Cerebellar nuclear complex (tissue), 1 donor: ENCODE data around the gene SYNE2.
"Not testable (repeated sequence)": the region's sequence is repeated elsewhere in the genome, so short reads cannot be mapped to it uniquely, and the experiment has no call there.

Experiments
- DNase-seq, 2 experiments: peaks; one replicate each; lab custom pipeline; 2025; lab: John Stamatoyannopoulos, UW

Gene SYNE2

GRCh38 chr14:63852817-63853731 is at the start of gene SYNE2:
Gene SYNE2 (plus strand): TSS chr14:63853004. CDS start chr14:63909149, 56,145 bp downstream.
- DNase-seq, result no peak

DNA sequence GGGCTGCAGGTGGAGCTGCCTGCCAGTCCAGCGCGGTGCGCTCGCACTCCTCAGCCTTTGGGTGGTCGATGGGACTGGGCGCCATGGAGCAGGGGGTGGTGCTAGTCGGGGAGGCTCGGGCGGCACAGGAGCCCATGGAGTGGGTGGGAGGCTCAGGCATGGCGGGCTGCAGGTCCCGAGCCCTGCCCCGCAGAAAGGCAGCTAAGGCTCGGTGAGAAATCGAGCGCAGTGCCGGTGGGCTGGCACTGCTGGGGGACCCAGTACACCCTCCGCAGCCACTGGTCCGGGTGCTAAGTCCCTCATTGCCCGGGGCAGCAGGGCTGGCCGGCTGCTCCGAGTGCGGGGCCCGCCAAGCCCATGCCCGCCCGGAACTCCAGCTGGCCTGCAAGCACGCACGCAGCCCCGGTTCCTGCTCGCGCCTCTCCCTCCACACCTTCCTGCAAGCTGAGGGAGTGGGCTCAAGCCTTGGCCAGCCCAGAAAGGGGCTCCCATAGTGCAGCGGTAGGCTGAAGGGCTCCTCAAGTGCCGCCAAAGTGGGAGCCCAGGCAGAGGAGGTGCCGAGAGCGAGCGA is 49.5 kb upstream of the SYNE2 start:
- not testable (repeated sequence) for DNase-seq

DNA sequence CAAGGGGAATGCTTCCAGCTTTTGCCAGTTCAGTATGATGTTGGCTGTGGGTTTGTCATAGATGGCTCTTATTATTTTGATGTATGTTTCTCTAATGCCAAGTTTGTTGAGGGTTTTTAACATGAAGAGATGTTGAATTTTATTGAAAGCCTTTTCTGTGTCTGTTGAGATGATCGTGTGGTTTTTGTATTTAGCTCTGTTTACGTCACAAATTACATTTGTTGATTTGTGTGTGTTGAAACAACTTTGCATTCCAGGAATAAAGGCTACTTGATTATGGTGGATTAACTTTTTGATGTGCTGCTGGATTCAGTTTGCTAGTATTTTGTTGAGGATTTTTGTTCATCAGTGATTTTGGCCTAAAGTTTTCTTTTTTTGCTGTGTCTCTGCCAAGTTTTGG is 46.7 kb upstream of the SYNE2 start:
- DNase-seq, result not testable (repeated sequence)

- not testable (repeated sequence) for DNase-seq
Measured at GRCh38 chr14:63811692-63812091, 41.1 kb upstream of the SYNE2 start.

DNA sequence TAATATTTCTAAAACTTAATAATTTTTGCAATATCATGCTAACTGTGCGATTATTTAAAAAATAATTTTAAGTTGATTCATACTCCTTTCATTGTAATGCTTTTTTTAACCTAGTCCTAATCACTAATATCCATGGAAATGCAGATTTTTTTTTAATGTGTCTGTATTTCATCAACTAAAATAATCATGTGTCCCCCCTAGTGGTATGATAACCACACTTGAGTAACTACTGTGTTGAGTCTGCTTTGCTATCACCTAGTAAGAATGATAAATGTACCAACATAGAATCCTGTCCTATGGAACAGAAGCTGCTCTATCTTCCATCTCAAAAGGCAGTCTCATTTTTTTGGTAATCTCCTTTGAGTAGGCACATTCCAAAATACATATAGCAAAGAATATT is 19.1 kb upstream of the SYNE2 start:
- DNase-seq, result no peak

GRCh38 chr14:63840981-63841380 is 11.8 kb upstream of the SYNE2 start:
- DNase-seq, result no peak

- DNase-seq, result no peak
Measured at GRCh38 chr14:63843796-63844195, 9.0 kb upstream of the SYNE2 start.

DNA sequence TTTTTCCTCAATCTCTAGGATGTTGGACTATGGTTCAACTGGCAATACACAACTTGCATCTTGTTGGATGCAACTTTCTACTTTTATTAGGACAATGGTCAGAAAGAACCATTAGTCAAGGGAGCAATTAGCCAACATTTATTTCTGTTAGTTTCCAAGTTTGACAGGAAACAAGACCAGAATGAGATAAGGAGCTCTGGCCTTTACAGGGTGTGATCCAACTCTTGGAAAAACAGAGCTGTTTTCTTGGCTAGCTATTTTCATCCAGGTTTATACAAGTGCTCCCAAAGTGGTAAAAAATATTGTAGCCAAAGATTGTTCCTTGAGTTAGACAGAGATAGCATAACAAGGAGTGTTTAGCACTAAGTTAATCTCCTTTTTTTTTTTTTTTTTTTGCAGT is 3.9 kb upstream of the SYNE2 start:
- no peak for DNase-seq

- no peak for DNase-seq
Measured at GRCh38 chr14:63852271-63852816, 460 bp upstream of the SYNE2 start.

- DNase-seq, result no peak
Measured at GRCh38 chr14:63853831-63854293, 1.1 kb downstream of the SYNE2 start.

DNA sequence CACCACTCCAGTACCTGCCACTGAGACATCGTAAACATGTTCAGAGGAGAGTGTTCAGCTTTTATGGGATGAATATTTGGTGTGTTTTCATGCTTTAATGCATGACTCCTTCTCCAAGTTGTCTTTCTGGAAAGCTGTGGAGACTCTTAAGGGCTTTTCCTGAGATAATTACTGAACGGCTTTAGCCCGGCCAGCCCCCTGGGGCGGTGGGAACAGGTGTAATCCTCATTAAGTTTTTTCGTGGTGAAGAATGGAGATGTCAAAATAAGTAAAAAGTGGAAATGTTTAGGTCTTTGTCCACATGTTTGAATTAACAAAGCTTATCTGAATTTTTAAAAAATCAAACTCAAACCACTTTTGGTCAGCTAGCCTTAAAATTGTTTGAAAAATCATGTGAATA is 1.5 kb downstream of the SYNE2 start:
- no peak for DNase-seq

DNA sequence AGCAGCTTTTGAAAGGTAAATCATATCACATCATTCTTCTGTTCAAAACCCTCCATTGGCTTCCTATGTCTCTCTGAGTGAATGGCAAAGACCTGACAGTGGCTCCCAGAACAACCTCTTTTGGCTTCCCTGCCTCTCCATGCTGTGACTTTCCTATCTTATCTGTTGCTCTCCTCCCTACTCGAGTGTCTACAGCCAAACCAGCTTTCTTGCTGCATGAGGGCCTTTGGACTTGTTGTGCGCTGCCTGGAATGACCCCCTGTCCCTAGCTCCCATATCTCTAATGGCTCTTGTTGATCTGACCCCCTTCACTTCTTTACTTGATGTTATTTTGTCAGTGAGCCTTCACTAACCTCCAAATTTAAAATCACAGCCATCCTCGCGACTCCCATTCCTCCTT is 2.5 kb downstream of the SYNE2 start:
- DNase-seq, result no peak

- DNase-seq, result no peak
Measured at GRCh38 chr14:63857466-63858030, 4.7 kb downstream of the SYNE2 start.

DNA sequence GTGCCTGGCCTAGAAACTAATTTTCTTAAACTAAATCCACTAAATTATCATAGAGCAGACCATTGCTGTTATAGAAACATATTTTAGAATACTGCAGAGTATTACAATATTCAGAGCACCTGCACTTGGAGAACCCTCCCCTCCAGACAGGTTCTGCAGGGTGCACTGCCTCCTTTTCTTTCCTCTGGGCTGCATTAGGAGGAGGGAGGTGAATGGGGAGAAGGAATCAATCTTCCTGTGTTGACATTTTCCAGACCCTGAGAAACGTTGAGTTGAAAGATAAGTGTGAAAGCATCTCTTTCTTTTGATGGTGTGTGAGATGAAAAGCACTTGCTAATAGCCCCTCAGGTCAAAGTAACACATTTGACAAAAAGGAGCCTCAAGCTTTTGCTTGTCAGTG is 7.3 kb downstream of the SYNE2 start:
- DNase-seq, result no peak

DNA sequence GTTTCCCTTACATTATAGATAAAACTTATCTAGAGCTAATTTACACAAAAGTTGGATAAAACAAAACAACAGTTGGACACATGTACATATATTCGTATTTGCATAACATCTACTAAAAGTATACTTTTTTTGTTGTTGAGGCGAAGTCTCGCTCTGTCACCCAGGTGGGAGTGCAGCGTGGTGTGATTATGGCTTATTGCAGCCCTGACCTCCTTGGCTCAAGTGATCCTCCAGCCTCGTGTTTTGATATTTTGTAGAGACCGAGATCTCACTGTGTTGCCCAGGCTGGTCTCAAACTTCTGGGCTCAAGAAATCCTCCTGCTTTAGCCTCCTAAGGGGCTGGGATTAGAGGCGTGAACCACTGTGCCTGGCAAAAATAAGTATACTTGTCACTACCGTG is 9.4 kb downstream of the SYNE2 start:
- DNase-seq, result no peak

- no peak for DNase-seq
Measured at GRCh38 chr14:63863004-63863403, 10.2 kb downstream of the SYNE2 start.

DNA sequence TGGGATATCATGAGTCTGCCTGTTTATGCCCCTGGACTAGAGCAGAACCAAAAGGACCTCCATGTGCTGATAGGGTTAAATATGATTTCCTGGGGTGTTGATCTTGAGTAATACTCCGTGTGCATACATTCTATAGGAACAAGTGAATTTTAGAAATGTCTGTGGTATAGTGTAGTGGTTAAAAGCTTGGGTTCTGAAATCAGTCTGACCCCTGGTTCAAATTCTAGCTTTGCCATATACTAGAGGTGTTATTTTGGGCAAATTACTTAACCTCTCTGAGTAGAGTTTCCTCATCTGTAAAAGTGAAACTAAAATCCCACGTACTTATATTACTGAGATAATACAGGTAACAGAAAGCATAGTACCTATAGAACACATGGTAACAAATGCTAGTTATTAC is 12.0 kb downstream of the SYNE2 start:
- not testable (repeated sequence) for DNase-seq

DNA sequence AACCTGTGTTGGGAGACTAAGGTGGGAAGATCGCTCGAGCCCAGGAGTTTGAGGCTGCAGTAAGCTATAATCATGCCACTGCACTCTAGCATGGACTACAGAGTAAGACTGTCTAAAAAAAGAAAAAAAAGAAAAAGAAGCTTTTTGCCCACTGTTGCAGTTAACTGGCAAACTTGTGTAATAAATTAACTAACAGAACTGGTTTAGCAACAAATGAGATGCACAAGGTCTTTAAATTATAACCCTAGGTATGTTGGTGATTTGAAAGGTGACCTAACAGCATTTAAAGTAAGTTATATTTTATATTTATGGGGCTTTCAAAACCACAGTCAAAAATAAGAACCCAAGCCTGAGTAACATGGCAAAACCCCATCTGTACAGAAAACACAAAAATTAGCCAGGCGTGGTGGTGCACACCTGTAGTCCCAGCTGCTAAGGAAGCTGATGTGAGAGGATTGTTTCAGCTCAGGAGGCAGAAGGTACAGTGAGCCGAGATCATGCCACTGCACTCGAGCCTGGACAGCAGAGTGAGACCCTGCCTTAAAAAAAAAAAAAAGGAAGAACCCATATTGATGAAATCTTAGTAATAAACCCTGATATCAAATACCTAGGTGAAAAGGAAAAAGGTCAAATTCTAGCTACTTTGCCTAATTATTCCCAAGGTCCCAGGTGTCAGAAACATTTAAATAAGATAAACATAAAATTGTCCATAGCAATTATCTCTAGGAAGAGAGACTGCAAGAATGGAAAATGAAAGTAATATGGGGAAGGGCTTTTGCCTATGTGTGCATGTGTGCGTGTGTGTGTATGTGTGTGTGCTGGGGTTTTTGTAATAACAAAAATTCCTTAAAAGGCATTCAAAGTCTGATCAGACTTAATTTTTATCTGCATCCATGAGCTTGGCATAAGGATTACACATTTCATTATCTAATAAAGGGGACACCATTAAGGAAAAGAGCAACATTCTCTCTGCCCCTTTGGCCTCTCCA is 15.4 kb downstream of the SYNE2 start:
- no peak for DNase-seq

DNA sequence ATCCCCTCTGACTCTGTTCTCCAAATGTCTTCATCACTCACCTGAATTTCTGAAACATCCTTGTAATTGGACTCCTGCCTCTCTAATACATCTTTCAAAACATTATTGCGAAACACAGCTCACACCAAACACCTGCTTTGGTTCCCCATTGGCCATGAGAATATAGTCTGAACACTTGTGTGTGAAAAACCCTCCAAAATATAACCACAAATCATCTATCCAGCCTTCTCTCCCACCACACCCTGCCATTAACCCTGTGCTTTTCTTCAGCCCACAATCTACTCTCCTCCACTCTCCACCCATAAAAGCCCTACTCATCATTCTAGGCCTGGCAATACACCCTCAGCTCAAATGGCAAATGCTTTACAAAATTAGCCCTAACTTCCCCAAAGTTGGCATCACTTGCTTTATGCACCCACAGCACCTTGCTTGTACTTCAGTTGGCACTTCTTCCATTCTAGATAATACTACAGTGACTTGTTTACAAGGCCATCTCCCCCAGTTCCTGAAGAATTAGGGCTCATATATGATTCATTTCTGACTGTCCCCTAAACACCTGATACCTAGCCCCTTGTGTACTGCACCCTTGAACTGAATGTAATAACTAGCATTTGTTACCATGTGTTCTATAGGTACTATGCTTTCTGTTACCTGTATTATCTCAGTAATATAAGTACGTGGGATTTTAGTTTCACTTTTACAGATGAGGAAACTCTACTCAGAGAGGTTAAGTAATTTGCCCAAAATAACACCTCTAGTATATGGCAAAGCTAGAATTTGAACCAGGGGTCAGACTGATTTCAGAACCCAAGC is 17.3 kb downstream of the SYNE2 start:
- DNase-seq, result not testable (repeated sequence)

GRCh38 chr14:63870753-63871037 is 17.9 kb downstream of the SYNE2 start:
- not testable (repeated sequence) for DNase-seq

GRCh38 chr14:63874223-63874622 is 21.4 kb downstream of the SYNE2 start:
- DNase-seq, result no peak
